Glomerular endothelial cell (primary cell): ENCODE measurements around the gene AOPEP. TPM values are rescaled to one million over a fixed set of nuclear protein-coding genes. Genes with fewer than 3 reads are reported as not detected.
"Not testable (repeated sequence)": the region's sequence is repeated elsewhere in the genome, so short reads cannot be mapped to it uniquely, and the experiment has no call there.

Experiments used
- DNase-seq: peaks from one replicate; pipeline ENCODE4 v3.0.0-alpha.2; 2011; ENCODE audit warnings: low read depth, low spot score; ENCODE audit errors: extremely low read depth
- total RNA-seq: library from RNA; depleted of rRNA; stranded (reverse); fragments of >200 nt; gene quantifications from 2 replicates; pipeline ENCODE4 v1.2.3, GENCODE V29; 2015

The AOPEP gene
- total RNA-seq, 1 donor from 2014 or later: 20.7 TPM

DNA sequence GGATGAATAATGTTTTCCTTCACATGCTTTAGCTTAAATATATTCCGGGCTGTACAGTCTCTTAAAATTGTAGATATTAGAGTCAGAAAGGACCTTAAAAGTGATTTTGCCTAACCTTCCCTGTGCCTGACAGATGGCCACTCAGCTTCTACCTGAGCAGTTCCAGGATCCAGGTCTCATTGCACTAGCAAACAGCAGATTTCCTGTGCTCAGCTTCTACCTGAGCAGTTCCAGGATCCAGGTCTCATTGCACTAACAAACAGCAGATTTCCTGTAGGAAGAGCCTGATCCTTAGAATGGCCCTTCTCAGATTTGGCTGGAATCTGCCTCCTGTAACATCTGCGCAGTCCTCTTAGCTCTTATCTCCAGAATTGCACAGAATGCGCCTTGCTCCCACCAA, 219.8 kb downstream of the AOPEP start:
- DNase-seq: no peak

DNA sequence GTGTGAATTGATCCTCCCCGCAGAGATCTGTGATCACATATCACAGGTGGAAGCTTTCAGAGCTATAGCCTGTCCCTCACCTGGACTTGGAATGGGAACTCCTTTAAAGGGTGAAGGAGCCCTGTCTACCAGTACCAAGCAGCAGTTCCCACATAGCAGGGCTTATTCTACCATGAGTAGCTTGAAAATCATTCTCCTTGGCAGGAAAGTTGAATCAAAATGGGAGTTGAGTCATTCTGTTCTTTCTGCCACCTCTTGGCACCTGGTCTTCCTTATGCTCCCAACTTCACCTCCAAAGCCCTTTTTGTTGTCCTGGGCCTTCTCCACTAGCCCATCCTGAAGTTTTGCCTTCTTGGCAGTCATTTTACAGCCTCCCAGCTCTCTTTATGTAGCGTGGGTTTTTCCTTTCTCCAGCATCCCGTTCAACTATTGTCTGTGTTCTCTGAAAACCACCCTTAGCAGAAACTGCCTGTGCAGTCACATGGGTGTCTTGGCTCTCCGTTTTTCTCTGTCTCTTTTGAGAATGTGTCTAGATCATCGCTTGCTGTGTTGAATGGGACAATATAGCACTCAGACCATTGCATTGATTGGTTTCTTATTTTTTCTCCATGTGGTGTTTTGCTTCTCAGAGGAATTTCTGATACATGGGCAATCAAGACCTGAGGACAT, 222.2 kb downstream of the AOPEP start:
- no peak for DNase-seq

DNA sequence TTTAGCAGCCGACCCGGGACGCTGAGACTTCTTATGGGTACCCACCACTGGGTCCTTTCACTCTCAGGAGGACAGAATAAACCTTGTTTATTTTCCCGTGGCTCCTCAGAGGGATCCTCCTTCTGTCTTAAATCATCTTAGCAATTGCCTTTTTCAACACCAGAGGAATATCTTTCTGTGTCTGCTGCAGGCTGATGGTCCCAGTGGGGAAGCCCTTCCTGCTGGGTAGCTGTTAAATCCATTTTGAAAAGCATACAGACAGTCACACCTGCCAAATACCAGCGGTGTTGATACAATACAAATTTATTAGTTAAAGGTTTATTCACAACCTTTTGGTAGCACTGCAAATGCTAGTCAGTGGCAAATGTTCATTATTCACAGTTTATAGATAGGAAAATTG, 222.9 kb downstream of the AOPEP start:
- no peak for DNase-seq

DNA sequence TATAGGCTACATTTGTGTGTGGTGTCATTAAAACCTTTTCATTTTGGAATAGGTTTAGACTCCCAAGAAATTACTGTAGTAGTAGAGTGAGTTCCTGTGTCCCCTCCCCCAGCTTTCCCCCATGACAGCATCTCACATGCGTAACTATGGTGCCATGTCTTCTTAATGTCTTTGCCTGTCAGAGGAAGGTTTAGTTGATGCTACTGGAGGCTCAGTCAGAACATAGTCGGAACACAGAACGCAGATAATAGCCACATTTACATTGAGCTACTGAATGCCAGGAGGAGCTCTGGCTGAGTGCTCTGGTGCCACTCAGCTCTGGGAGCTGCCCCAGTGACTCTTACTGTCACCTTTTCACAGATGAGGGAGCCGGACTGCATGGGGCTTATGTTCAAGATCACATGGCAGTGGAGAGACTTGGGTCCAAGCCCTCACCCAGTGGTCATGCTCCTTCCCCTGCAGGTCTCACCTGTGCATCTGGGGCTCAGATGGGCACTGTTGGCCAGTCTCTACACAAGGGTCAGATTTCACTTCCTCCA, 223.6 kb downstream of the AOPEP start:
- no peak for DNase-seq

DNA sequence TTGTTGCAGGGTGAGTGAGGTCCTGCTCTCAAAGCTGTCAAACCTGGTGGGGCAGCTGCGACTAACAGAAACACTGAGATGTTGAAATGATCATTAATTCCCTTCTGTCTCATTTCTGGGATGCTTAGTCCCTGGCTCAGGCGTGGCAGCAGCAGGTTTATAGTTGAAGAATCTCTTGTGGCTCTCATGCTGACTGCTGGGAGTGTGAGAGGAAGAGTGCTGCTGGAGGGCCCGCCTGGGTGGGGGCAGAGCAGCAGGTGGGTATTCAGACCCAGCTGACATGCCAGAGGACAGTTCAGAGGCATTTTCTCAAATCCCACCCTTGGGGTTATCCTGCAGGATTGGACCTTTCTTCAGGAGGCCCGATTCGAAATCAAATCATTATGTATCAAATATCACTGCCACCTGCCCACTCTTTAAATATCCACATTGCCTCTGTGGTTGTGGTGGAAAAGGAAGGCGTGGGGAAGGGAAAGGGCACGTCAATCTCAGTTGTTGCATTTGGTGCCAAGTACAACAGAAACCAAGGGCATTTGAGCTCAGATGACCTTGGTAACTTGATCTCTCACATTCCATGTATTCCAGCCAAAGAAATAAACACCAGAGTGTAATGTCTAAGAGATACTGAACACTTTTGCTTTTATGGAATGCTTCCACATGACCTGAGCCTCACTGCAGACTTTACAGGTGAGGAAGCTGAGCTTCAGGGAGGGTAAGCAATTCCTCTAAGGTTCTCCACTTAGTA, 224.3 kb downstream of the AOPEP start:
- DNase-seq: no peak

DNA sequence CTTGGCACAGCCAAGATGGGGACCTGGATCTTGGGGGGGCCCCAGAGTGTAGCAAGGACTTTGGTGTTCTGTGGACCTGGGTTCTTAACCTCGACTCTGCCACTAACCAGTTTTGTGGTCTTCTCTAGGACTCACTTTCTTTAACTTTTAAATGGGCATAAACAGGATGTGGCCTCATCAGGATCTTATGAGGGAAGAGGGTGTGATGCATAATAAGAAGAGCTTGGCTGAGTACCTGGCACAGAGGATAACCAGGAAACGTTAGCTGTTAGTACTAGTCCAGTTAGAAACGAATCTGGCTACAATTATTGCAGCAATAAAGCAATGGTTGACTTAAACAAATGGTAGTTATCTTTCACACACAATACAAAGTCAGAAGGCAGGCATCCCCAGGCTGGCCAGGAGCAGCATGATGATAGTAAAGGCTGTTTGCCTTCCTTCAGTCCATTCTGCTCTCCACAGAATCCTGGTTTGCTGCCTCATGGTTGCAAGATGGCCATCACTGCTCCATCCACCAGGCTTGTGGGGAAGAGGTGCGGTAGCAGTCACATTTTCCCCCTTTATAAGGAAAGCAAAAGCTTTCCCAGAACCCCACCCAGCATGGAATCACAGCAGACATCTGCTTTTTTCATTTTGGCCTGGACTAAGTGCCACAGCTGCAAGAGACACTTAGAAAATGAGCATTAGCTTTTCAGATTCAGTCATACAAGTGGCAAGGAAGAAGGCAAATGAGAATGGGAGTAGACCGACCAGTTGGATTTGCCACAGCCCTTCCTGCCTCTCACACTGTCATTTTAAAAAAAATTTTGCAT, 225.0 kb downstream of the AOPEP start:
- DNase-seq: no peak

DNA sequence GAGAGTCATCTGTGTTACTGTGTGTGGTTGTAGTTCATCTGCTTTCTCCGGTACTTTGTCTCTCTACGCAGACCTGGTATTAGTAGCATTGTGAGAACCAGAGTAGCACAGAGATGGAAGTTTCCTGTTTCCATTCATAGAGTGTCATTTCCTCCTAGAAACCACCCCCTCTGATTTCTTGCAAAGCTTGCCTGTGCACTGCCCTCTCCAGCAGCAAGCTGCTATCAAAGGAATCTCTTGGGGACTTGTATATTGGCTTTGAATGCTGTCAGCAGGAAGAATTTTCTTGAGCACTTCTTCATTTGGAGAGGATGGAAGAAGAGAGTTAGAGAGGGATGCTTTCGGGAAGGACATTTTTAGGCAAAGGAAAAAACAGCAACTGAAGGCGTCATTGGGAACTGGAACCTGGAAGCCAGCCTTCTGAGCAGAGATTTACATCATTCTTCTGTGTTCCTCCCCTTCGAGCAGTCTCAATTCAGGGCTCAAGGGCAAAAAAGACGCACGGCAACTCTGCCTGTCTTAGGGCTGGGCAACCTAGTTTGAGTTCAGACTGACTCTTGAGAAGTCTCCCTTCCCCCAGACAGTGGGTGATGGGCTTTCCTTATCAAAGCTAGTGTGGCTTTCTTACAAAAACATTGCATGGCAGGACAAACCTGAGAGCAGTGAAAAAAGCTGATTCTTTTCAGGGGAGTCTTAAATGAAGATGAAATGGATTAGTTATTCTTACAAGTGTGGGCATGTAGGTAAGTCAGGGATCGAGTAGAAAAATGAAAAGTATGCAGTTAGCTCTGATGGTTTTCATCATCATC, 226.3 kb downstream of the AOPEP start:
- no peak for DNase-seq

DNA sequence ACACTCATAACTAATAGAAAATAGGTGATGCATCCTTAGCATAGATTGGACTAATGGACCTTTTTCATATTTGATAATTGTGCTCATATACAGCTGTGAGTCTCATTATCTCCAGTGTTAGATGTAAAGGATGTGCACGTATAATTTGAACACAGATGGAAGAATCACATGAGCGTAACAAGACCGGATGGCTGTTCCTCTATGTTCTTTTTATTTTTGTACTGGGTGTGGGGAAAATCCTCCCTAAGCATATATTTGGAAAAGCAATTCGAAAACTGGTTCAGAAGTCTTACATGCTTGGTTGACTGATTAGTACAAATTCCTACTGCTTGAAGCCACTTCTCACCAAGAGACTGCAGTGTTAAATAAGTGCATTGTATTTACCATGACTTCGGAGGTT, 230.2 kb downstream of the AOPEP start:
- no peak for DNase-seq

DNA sequence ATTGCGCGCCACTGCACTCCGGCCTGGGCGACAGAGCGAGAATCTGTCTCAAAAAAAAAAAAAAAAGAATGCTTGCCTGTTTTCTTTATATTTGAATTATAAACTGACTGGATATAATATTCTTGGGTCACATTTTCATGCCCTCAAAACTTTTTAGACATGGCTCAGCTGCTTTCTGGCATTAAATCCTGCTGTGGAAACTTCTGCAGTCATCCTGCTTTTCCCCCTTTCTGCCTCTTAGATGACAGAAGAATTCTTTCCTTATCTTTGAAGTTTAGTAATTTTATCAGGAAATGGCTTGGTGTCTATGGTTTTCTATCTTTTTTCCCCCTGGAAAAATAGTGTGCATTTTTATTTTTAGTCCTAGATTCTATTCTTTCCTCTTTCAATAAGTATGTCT, 234.5 kb downstream of the AOPEP start:
- DNase-seq: no peak

DNA sequence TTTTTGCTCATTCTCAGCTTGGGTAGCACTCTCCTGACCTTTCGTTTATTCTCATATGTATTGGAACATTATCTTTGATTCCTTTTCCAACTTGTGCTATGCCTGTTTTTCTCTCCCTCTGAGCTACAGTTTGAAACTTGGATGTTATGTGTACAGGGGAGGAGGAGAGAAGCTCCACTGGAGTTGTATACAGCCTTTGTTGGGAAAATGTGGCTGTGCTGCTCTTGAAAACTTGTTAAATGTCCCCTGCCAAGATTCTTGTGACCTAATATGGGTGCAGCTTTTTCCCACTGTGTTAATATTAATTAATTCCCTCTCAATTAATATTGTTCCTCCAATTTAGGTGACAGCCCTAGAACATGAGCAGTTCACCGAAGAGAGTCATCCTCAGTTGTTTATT, 235.4 kb downstream of the AOPEP start:
- no peak for DNase-seq

DNA sequence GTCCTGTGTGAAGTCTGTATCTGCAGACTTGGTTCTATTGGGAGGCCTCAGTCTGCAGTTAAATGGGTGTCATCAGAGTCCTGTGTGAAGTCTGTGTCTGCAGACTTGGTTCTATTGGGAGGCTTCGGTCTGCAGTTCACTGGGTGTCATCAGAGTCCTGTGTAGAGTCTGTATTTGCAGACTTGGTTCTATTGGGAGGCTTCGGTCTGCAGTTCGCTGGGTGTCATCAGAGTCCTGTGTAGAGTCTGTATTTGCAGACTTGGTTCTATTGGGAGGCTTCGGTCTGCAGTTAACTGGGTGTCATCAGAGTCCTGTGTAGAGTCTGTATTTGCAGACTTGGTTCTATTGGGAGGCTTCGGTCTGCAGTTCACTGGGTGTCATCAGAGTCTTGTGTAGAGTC, 239.1 kb downstream of the AOPEP start:
- not testable (repeated sequence) for DNase-seq

DNA sequence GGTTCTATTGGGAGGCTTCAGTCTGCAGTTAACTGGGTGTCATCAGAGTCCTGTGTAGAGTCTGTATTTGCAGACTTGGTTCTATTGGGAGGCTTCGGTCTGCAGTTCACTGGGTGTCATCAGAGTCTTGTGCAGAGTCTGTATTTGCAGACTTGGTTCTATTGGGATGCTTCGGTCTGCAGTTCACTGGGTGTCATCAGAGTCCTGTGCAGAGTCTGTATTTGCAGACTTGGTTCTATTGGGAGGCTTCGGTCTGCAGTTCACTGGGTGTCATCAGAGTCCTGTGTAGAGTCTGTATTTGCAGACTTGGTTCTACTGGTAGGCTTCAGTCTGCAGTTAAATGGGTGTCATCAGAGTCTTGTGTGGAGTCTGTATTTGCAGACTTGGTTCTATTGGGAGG, 239.5 kb downstream of the AOPEP start:
- DNase-seq: not testable (repeated sequence)

DNA sequence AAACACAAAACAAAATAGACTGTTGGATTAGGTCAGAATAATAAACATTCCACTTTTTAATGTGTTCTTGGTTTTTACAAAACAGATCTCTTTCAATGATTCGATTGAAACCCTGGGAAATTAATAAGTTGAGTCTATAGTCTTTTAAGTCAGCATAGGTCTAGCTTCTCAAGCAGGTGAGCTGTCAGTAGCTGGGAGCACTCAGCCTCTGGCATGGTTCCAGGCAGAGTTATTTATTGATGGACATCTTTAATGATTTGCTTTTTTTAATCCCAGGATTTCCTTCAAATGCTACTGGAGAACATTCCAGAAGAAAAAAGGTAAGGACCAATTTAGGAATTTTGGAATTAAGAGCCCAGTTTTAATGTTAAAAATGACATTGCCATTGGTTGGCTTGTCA, 241.0 kb downstream of the AOPEP start:
- DNase-seq: no peak

DNA sequence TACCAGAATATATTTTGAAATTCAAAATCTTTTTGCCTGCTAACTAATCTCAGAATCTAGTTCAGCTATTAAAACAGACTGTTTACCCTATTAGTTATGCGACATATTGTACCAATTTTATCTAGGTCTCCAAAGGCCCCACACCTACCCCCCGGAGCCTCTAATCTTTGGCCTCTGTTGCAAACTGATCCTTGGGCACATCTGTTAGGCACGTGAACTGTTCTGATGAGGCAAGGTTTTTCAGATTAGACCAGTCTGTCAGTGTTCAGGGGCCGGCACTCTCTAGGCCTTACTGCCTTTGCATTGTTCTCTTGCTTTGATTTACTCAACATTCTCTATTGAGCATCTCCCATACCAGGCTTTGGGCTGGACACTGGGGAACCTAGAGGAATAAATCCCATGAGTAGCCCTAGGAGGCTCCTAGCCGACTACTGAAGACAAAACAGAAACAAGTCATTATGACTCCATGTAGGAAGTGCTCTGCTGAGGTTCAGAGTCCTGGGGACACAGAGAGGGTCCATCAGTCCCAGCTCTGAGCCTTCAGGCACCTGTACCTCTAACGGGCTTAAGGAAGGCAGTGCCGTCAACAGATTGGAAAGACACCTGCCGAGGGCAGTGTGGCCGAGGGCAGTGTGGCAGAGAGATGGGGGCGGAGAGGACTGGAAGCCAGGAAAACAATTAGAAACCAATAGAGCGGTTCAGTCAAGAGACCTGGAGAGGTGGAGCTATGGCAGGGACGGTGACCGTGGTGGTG, 245.1 kb downstream of the AOPEP start:
- no peak for DNase-seq

DNA sequence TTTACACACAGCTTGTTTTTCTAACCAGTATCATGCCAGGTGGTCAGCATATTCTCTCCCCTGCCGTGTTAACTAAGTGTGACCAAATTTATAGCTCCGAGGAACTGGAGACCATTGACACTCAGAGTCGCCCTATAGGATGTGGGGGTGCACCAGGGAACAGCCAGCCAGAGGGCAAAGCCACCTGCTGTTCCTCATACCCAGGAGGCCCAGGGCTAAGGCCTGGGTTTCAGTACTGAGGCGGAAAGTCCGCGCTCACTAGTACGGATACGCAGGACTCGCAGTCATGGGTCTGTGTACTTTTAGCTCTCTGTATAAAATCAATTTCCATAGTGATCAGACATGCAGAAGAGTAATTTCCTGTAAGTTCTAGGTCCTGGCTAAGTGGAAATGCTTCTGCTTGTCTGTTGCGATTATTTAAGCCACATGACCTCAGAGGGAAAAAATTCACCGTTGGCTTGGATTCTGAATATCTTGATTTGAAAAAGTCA, 247.0 kb downstream of the AOPEP start:
- peak; percentile 18 for DNase-seq

DNA sequence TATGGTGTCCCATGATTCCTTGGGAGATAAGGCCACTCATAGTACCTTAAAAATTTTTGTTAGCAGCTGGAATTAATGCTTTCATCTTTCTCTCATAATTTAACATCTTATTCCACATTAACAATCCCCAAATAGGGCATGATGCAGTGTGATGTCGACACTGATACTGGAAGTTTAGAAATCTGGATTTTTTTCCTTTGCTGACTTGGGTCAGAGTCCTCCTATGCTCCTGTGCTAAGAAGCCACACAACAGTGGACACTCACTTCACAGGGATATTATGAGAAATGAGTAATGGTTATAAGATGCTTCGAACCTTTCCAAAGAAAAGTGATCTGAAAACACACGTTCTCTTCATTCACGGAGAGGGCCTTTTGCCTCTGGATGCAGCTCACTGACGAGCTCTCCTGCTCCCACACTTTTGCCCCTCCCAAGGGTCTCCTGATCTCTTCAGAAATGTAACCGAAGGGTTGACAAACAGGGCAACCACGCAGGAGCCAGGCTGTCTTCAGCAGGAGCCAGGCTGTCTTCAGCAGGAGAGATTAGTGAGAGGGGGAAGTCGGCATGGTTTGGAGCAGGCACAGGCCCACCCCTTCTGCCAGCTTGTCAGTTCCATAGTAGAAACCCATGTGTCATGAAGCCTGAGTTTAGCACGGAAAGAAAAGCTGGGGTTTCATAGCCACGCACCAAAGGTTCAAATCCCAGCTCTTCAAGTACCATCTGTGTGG, 247.8 kb downstream of the AOPEP start:
- DNase-seq: no peak

DNA sequence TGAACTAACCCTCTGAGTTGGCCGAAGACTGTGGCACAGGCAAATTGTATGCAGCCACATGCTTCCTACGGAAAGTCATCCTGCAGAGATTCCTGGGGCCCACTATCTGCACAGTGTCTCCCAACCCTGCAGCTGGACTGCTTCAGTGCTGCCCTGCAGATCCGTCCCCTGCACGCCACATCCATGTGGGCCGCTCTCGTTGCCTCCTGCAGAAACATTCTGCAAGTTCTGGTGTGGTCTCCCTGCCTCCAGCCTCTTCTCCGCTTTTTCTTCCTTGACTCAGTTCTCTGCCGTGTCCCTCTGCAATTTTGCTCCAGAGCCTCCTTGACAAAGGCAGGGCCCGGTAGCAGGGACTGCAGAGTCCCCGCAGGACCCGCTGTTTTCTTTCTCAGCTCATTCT, 249.0 kb downstream of the AOPEP start:
- no peak for DNase-seq

DNA sequence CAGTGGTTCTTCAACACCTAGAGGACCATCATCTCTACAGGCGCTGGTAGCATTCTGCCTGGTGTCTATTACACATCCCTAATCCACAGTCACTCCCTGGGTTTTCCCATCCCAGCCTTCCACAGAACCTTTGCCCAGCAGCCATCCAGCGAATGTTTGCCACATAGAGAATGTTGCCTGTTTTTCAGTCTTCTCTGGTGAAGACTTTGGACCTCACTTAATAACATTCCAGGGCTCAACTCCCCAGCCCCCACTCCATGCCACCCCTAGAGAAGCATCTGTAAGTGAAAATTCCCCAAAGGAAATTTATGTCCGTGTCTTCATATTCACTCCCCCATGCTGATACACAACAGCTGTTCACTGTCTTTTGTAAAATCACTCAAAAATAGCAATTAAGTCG, 249.6 kb downstream of the AOPEP start:
- no peak for DNase-seq

DNA sequence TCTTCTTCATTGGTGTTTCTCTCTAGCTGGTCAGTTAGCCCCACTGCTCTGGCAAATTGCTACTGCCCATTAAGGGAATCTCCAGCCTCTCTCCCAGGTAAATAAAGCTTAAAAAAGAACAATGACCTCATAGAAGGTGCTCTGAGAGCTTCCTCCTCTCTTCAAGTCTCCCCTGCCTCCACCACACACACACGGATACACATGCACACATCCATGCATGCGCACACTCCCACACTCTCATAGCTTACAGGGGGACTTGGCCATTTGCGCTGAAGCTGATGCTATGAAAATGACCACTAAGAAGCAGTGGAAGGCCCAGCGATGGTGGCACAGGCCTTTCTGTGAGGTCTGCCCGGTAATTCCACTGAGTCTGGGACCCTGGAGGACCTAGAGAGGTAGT, 250.9 kb downstream of the AOPEP start:
- DNase-seq: no peak
